HepG2 (cell line): Measurements from ENCODE around the gene TASP1.

Experiments
- CTCF ChIP-seq: sonication (generic); formaldehyde crosslinking; IDR thresholded peaks from 2 replicates; pipeline ENCODE4 v1.5.0; 2020; ENCODE audit warnings: mild to moderate bottlenecking, missing genetic modification reagents, moderate library complexity
- EP300 ChIP-seq, 3 experiments: sonication (generic) in 1 of 3; formaldehyde crosslinking in 1 of 3; IDR thresholded peaks; 2 replicates each; pipeline versions ENCODE4 v1.5.1 to v1.6.1; 2011 to 2020; ENCODE audit warnings: low read depth in 2 of 3, low read length in 2 of 3, borderline replicate concordance in 1 of 3, improper control_type of control experiment in 1 of 3, mild to moderate bottlenecking in 1 of 3, missing genetic modification reagents in 1 of 3, moderate library complexity in 1 of 3
- HDAC2 ChIP-seq: sonication (generic); formaldehyde crosslinking; IDR thresholded peaks from 2 replicates; pipeline ENCODE4 v1.4.0; 2020; ENCODE audit warnings: missing genetic modification reagents
- SAP130 ChIP-seq: IDR thresholded peaks from 2 replicates; pipeline ENCODE4 v1.6.1; 2016; ENCODE audit warnings: low read depth
- ZNF326 ChIP-seq: sonication (generic); formaldehyde crosslinking; IDR thresholded peaks from 2 replicates; pipeline ENCODE4 v1.4.0; 2020; ENCODE audit warnings: missing genetic modification reagents, borderline replicate concordance

DNA sequence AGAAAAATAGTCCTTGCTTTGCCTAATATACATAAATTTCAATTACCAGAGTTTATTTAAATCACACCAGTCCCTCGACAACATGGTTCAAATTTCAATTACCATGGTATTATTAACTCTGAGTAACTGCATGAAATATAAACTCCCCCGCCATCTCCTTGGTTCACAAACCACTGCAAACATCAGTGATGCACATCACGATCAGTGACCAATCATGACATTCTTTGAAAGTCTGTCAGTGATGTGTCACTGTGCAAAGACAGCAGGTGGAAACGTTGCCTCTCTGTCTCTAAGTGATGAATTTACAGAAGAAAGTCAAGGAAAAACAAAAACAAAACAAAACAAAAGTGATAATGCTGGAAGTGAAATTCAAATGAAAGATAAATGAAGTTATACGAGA lies 86.7 kb downstream of the TASP1 start:
- no peak for TF ChIP-seq EP300 (IDR thresholded peaks at IDR 0.05; ENCODE audit: low read depth in 2 of 2, low read length in 2 of 2)
- TF ChIP-seq EP300 (CRISPR knock-in tag; IDR thresholded peaks at IDR 0.05; ENCODE audit: borderline replicate concordance), result no peak
- no peak for TF ChIP-seq SAP130 (CRISPR knock-in tag)
- TF ChIP-seq HDAC2 (CRISPR knock-in tag), result no peak
- TF ChIP-seq ZNF326 (CRISPR knock-in tag), result no peak
- no peak for TF ChIP-seq CTCF (CRISPR knock-in tag)
